Measurements from ENCODE around the gene KCTD16.

DNA sequence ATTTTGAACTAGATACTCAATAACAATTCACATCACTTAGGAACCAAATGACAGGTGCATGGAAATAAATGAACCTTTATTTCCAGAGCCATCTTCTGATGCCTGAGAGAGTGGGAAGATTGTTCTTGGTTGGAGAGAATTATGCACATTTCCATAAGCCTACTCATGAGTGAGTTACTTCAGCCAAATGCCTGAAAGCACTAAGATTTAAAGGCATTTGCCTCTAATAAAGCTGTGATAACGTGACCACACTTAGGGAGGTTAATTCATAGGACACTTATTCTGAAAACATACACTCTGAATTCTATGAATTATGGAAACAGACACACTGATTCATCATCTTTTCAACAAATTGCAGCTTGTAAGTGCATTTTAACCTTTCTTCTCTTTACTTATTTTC is 40.0 kb downstream of the KCTD16 start:
- TF ChIP-seq, protein P1, sequence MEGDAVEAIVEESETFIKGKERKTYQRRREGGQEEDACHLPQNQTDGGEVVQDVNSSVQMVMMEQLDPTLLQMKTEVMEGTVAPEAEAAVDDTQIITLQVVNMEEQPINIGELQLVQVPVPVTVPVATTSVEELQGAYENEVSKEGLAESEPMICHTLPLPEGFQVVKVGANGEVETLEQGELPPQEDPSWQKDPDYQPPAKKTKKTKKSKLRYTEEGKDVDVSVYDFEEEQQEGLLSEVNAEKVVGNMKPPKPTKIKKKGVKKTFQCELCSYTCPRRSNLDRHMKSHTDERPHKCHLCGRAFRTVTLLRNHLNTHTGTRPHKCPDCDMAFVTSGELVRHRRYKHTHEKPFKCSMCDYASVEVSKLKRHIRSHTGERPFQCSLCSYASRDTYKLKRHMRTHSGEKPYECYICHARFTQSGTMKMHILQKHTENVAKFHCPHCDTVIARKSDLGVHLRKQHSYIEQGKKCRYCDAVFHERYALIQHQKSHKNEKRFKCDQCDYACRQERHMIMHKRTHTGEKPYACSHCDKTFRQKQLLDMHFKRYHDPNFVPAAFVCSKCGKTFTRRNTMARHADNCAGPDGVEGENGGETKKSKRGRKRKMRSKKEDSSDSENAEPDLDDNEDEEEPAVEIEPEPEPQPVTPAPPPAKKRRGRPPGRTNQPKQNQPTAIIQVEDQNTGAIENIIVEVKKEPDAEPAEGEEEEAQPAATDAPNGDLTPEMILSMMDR (IDR thresholded peaks at IDR 0.05): no peak
- TF ChIP-seq POLR2A (IDR thresholded peaks at IDR 0.05): no peak
